HG03097 (cell line): ENCODE results near the gene HS6ST3.
"Not testable (repeated sequence)": the region's sequence is repeated elsewhere in the genome, so short reads cannot be mapped to it uniquely, and the experiment has no call there.

Source experiments
- ATAC-seq: cut with Tn5 transposase; IDR thresholded peaks from one replicate; pipeline ENCODE4 v1.9.1; 2021; ENCODE audit not compliant: unreplicated experiment, low FRiP score

HS6ST3 gene

GRCh38 chr13:96771486-96772367, 681.8 kb downstream of the HS6ST3 start:
- ATAC-seq: no peak

GRCh38 chr13:96772426-96772825, 682.5 kb downstream of the HS6ST3 start:
- ATAC-seq: no peak

DNA sequence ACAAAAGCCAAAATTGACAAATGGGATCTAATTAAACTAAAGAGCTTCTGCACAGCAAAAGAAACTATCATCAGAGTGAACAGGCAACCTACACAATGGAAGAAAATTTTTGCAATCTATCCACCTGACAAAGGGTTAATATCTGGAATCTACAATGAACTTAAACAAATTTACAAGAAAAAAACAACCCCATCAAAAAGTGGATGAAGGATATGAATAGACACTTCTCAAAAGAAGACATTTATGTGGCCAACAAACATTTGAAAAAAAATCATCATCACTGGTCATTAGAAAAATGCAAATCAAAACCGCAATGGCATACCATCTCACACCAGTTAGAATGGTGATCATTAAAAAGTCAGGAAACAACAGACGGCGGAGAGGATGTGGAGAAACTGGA, 688.4 kb downstream of the HS6ST3 start:
- ATAC-seq: not testable (repeated sequence)

DNA sequence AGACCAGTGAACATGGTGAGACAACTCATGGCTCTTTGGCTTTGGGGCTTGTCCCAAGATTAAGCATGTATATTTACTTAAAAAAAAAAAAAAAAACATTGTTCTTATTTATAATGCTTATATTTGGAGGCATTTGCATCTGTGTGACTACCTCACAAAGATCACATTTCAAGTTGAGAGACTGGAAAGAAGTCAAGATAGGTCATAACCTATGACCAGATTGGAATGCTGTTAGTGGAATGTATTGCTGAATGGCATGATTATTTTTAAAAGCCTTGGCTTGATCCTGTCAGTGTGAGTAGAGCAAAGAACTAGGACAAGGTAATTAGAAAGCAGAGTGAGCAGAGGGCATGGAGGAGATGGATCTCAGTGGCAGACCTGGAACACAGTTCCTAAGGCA, 689.8 kb downstream of the HS6ST3 start:
- ATAC-seq: no peak

DNA sequence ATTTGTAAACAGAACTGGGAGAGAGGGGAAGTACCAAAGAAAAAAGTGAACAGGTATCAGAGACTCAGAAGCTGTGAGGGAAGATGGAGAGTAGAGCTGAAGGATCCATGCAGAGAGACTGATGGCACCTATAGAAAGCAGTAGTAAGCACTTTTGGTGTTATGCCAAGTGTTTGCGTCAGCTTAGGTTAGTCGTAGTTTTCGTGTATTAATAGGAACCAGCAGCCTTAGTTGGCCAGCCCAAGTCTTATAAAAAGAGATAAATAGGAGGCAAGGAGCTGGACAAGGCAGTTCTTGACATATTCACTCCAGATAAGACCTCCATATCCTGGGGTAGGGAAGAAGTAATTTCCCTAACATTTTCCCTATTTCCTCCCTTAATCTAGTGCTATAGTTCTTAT, 690.2 kb downstream of the HS6ST3 start:
- no peak for ATAC-seq

DNA sequence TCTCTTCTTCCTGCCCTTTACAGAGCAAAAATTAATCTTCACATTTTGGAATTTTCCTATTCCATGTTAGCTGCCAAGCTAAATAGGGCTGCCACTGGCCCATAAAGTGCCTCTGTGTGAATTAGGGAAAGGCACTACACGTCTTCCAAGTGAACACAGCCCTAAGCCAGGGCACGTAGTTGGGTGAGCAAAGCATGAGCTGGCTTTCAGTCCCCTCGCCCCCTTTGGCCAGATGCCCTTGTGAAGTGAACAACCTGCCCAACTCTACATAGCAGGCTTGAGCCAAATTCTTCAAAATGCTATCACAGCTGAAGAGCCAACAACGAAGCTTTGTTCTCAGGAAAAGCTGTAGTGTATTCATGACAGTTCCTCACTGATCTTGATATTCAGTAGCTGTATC, 691.2 kb downstream of the HS6ST3 start:
- no peak for ATAC-seq

DNA sequence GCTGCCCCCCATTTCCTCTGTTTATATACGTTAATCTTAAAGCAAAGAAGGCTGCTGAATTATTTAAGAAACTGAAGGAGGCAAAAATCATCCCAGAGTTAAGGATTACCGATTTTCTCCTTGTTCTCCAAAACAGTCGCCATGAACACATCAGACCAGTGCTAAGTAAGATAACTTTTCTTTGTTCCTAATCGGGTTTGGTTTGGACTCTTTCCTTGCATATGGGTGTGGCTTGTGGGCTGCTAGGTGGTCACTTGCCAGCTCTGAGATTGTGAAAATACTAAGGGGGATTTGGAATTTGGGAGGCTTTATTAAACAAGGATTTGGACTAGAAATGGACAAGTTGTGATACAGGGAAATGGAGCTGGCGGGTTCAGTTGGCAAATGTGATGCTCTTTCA, 692.3 kb downstream of the HS6ST3 start:
- ATAC-seq: no peak

DNA sequence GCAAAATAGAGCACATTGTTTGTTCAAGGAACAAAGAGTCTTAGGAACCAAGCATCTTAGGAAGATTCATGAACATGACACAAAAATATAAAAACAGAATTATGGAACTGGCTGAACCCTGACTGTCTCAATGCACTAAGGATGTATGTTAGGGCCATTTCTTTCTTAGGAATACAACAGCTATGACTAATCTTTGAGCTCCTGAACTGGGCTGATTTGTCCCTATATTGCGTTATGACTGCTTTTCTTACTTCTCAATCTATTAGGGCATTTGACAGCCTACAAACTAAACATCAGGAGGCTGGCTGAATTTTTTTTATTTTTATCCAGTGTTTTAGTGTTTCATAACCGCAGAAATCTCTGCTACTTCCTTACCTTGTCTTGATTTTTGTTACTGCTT, 693.1 kb downstream of the HS6ST3 start:
- ATAC-seq: no peak

DNA sequence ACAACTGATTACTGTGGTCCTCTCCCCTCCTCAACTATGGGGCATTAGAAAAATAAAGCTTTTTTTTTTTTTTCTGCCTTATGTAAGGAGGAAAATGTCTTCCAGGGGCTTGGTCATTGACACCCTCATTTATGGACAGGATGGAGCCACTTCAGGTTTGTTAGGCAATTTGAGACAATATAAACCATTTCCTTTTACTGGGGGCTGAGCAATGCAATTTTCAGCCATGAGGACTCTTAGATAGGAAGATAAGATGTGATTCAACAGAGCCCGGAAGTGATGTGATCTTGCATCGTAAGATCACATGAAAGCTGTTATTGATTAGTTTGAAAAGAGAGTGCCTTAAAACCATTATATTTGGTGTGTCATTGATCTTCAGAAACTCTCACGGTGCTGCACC, 693.6 kb downstream of the HS6ST3 start:
- ATAC-seq: no peak

- no peak for ATAC-seq
These were observed 696.1 kb downstream of the HS6ST3 start for GRCh38 chr13:96785986-96786385.

DNA sequence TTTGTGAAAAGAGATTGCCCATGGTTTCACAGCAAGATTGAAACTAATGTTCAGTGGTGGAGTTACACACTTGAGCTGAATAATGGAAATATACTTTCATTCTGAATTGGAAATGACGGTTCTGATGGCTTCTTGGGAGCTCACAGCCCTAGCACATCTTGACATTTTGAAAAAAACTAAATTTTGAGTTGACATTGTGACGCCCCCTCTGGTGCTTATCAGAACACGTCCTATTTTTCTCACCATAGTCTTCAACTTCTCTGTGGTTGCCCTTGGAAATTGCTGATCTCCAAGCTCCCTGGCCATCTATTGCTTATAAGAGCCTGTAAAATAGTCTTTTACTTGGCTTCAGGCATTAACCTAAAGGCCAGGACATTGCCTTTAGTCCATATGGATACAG, 702.3 kb downstream of the HS6ST3 start:
- no peak for ATAC-seq

DNA sequence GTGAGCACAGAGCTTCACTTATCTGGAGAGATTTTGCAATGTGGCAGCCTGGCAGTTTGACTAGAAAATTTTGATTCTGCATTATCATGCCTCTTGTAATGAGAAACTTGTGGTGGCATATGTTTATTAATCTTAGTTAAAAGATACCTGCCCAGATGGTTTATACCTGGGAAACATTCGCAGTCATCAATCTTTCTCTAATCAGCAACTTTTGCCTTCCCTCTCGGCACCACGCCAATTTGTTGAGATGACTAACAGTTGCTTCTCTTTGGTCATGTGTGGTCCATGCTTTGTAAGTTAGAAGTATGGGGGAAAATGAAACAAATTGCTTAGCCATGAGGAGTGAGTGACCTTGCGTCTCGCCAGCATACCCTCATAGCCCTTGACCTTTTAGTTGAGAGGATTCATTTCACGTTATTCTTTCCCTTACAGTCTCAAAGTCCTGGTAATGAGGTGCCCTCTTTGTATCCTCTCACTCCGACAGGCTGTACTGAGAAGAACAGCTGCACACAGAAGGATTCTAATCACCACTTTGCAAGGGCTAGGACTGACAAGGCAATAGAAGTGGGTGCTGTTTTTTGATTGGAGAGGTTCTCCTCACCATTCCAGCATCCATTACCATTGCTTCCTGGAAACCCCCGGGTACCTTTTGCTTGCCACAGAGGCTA, 703.0 kb downstream of the HS6ST3 start:
- no peak for ATAC-seq

DNA sequence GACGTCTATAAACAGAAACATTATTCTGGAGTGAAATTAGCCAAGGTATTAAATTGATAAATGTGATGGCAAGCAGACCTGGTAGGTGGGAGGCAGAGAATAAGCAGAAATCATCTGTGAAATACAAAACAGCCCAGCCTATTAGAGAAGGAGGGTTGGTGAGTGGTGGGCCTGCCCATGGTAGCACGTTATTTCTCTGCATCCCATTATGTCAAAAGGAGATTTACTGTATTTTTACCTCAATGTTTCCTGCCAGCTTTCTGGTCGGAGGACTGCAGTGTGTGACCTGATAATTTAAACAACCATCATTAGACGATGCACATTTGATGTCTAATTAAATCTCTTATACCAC, 703.5 kb downstream of the HS6ST3 start:
- ATAC-seq: no peak

DNA sequence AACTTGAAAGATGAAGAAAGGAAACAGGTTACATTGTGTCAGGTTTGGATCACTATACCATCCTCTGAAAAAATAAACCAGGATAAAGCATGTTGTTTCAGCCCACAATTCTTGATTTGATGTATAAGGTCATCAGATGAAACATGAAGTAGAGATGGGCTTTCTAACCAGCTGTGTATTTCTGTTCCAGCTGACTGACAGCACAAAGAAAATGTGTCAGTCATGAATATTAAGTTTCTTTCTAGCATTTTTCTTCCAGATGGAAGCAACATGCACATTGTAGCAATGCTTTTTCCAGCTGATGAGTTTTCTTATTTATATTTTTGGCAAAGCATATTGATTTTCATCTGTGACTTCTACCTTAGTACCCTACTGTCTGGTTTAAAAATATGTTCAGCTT, 704.8 kb downstream of the HS6ST3 start:
- no peak for ATAC-seq

- no peak for ATAC-seq
These were observed 705.8 kb downstream of the HS6ST3 start for GRCh38 chr13:96795670-96796069.

GRCh38 chr13:96796091-96796633, 706.3 kb downstream of the HS6ST3 start:
- ATAC-seq: no peak

- ATAC-seq: no peak
These were observed 707.2 kb downstream of the HS6ST3 start for GRCh38 chr13:96797136-96797535.

DNA sequence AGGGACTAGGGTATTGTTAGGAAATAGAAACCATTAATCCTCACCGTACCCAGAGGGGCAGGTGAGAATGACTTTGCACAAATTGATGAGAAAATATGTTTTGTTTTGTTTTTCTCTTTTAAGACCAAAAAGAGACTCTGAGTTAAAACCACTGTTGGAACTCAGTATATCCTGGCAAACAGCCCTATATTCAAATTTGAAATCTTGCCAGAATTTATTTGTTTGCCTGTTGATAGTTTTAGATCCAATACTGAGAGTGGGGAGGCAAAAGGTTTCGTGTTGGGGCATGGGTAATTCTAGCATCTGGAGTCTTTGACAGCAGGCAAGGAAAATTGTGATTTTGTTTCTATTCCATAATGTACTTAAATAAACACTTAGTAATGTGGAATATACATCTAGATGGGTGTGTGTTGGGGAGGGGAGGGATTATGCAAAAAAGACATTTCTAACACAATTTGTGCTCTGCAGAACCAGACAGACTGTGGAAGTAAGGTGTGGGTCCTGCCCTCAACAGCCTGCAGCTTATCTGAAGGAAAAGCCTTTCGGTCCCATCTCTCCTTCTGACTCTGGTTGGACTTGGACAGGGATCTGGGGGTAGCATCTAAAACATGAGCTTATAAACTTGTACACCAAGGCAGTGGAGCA, 713.7 kb downstream of the HS6ST3 start:
- ATAC-seq: no peak

DNA sequence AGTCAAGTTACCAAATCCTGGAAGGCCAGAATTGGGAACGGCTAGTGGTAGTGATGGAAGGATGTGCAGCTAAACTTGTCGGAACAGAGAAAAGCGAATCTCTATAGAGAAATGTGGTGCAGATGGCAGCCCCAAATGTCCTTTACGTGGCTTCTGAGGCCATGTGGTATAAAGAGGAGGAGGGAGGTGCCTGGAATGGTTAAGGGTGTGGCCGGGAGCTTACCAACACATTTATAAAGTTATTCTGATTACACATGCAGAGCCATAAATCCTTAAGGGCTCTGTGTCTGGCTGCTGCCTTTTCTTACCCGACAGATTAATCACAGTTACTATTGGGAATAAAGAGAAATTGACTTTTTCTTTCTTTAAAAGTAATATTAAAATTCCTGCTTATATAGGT, 714.3 kb downstream of the HS6ST3 start:
- no peak for ATAC-seq

DNA sequence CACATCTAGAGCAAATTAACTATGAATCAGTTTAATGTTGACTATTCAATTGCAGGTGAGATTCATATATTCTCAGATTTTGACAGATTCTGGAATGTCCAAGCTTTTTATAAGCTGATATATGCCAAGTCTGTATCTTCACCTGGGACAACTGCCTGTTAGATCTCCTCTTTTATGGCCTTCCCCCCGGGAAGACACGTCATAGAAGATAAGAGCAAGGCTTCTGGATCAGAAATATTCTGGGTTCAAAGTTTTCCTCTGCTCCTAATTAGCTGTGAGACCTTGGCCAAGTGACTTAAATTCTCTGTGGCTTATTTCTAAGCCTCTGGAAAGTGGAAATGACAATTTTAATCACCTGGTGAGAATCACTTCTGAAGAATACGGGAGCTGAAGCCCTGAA, 716.8 kb downstream of the HS6ST3 start:
- no peak for ATAC-seq

GRCh38 chr13:96809366-96810096, 719.6 kb downstream of the HS6ST3 start:
- no peak for ATAC-seq
